ENCODE data around the gene STARD5.

Gene STARD5

DNA sequence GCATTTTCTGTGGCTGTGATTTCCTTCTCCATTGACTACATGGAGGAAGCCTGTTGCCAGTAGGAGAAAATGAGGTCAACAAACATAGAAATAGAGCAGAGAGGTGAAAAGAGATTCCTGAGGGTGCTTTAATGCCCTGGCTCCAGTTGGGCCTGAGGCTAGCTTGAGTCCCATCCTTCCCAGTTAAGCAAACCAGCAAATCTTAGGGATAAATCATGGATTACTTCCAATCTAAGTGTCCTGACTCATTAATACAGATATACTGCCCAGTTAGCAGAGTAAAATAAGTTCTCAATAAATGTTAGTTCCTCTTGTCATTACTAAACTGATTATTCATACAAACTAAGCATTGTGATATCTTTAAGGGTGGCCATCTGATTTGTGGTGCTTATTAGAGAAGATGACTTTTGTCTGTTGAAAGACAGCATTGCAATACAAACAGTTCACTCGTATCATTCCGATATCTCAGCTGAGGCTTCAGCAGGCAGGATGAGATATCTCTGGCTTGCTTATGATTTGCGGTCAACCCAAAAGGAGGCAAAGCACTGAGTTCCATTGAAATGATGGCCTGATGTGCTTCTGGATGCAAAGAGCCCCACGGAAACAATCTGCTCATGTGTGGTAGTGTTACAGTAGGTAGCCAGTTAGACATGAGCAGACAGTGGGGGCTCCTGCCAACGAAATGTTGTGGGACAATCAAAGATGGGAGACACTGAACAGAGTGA is 6.6 kb upstream of the STARD5 start:
- no peak overlapping the region for H3K4me3 ChIP-seq (ENCODE audit: low read length)
- TF ChIP-seq ZNF274 (IDR thresholded peaks at IDR 0.05; ENCODE audit: low read depth, low read length), result no peak

DNA sequence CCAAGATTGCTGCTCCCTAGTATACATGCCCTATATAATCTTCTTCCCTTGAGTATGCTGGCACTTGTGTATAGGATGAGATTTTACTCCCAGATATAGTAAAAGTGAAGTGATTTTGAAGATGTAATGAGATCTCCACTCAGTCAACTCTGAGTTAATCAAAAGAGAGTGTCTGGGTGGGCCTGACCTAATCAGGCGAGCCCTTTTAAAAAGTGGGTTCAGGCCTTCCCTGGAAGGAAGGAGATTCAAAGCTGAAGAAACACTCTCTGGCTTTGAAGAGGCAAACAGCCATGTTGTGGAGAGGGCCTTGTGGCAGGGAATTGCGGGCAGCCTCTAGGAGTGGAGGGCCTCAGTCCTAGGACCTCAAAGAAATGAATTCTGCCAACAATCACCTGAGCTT is 5.5 kb upstream of the STARD5 start:
- H3K4me3 ChIP-seq (ENCODE audit: low read length), result no peak overlapping the region
- TF ChIP-seq ZNF274 (IDR thresholded peaks at IDR 0.05; ENCODE audit: low read depth, low read length), result no peak

DNA sequence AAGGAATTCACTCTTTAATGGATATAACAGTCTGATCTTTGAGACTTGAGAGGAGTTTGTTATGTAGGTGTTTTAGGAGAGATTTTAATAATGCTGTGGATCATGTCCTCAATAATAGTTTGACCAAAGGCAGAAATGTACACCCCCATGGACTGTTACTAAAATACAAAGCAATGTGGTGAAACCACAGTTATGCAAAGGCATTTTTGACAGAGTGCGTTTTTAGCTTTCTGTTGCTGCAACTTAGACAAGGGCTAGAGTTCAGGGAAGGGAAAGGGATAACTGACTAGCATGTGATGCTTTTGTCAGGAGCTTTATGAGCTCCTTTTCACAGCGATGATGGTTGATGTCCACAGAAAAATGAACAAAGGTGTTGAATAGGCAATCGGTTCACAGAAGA is 3.6 kb upstream of the STARD5 start:
- no peak overlapping the region for H3K4me3 ChIP-seq (ENCODE audit: low read length)
- TF ChIP-seq ZNF274 (IDR thresholded peaks at IDR 0.05; ENCODE audit: low read depth, low read length), result no peak

DNA sequence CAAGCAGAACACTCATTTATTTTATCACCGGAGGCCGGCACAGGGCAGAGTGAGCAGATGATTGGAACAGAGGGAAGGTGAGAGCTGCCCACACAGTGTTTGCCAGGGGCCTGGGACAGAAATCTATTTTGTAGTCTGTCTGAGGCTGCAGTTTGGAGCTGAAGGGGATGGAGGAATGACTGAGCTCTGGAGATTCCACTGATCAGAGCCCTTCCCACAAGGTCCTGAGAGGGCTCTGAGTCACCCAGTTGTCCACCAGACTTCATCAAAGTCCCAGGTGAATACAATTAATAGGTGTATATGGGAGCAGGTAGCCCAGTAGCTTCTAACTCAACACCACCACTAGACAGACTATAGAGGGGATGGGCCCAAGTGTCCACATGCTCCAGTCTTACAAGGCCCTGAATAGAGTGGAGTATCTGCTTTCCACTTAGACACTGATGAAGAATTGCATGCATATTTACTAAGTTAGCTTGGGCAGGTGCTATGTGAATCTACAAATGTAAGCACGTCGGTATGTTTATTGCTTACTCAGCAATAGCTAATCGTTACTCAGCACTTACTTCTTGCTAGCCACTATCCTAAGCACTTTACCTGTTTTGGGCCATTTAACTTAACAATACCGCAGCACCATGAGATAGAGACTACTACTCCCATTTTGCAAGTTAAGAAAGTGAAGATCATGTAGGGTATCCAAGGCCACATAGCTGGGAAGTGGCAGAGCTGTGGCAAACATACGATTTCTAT is 2.7 kb upstream of the STARD5 start:
- no peak overlapping the region for H3K4me3 ChIP-seq (ENCODE audit: low read length)
- TF ChIP-seq ZNF274 (IDR thresholded peaks at IDR 0.05; ENCODE audit: low read depth, low read length), result no peak

DNA sequence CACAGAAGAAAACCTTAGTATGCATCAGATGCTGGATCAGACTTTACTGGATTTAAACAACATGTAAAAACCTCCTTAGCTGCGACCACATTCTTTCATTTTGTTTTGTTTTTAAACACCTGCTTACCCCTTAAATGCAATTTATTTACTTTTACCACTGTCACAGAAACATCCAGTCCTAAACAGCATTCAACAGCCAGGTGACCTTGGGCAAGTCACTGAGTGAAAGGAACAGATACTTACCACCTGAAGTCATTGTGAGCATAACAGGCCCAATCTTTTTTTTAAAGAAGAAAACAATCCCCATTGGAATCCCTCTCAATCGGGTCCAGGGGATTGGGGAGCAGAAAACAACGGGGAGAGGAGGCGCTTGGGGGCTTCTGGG is 390 bp downstream of the STARD5 start:
- no peak for TF ChIP-seq ZNF274 (IDR thresholded peaks at IDR 0.05; ENCODE audit: low read depth, low read length)
- peak overlapping the region; percentile 88 for H3K4me3 ChIP-seq (ENCODE audit: low read length)

DNA sequence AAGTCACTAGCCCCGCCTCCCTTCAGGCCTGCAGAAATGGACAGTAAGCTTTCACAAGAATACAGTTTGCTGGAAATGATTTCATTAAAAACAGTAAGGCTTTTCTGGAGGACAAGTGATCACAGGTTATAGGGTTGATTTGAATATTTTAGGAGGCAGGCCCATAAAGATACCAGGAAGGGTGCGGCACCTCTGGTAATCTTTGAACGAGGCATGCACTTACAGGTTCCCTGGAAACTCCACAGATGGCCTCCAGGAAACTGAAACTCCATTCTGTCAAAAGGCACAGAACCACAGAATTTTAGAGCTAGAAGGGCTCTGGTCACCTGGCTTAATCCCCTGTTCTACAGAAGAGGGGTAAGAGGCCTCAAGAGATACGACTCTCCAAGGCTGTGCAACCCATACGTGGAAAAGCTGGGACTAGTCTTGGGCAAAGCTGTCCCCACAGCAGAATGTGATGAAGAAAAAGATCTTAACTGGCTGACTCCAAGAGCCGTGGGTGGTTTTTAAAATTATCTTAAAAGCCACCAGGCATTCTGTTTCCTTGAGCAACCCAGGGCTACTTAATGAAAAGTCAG is 1.2 kb downstream of the STARD5 start:
- TF ChIP-seq ZNF274 (IDR thresholded peaks at IDR 0.05; ENCODE audit: low read depth, low read length), result no peak
- H3K4me3 ChIP-seq (ENCODE audit: low read length), result peak overlapping the region; percentile 35; the same call in 1 of the 2 replicates

DNA sequence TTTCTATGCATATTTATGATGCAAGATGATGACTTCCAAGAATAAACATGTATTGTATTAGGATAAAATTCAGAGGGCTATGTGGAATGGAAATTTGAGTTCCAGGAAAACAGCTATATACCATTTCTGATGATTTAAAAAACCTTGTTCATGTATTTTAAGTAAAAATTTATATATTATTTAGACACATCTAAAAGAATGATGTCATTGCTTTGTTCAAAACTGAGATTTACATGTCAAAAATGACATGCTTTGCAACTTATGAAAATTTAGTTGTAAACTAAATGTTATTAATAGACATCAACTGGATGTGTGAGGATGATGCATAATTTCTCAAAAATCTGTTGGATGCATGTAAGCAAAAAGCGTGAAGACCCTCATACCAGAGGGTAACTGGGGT is 2.3 kb downstream of the STARD5 start:
- no peak overlapping the region for H3K4me3 ChIP-seq (ENCODE audit: low read length)
- no peak for TF ChIP-seq ZNF274 (IDR thresholded peaks at IDR 0.05; ENCODE audit: low read depth, low read length)

DNA sequence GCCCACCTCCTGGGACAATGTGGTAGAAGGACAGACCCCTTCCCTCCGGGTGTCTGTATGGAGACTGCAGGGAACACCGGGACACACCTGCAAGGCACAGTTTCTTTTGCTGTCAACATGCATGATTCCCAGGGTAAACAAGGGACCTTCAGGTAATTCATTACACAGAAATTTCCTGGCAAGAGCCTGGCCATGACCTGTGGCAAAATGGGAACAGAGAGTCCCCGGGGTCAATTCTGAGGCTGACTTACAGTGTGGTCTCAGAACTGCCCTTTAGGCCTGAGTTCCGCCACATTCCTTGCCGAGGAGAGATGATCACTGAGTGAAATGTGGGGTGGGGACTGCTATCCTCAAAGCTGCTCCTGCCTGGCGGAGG is 6.3 kb downstream of the STARD5 start:
- TF ChIP-seq ZNF274 (IDR thresholded peaks at IDR 0.05; ENCODE audit: low read depth, low read length), result no peak

DNA sequence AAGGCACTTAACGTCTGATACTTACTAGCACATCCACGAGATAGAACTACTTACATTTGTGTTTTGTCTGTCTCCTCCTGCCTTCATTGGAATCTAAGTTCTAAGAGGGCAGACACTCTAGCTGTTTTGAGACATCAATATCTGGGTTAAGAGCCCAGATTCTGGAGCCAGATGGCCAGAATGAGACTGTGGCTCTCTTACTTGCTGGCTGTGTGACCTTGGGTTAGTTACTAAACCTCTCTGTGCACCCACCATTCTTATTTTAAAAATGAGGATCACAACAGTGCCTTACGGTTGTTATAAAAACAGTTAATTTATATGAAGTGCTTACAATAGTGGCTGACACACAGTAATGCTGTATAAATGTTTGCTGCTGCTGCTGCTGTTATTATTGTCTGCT is 7.7 kb downstream of the STARD5 start:
- no peak for TF ChIP-seq ZNF274 (IDR thresholded peaks at IDR 0.05; ENCODE audit: low read depth, low read length)
- no peak overlapping the region for H3K4me3 ChIP-seq (ENCODE audit: low read length)

More for the DNA sequence above, 6.3 kb downstream of the STARD5 start:
- H3K4me3 ChIP-seq (ENCODE audit: low read length), result no peak overlapping the region

DNA sequence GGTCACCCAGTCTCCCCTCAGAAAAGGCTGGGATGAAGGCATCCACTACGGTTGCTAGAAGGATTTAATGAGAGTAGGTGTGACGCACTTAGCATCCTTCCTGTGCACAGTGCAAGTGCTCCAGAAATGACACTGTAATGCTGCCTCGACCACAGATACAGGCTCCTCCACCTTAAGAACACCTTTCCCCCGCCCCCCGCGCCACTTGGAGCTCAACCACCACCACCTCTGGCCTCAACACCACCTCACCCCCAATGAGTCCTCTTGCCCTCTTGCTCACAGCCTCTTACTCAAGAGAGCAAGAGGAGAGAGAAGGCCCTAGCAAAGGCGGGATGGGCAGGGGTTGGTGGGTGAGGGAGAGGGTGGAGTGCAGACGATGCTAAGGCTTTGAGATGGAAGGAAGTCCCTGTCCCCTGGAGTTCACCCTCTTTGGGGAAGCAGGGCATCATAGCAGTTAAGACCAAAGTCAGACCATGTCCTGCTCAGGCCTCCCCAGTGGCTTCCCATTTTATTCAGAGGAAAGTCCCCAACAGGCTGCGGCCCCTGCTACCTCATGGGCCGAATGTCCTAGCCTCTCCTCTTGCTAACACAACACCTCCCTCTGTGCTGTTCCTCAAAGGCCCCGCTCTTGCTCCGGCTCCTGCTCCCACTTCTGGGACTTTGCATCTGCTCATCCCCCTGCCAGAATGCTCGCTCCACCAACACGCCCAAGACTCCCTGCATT is 8.3 kb downstream of the STARD5 start:
- no peak for TF ChIP-seq ZNF274 (IDR thresholded peaks at IDR 0.05; ENCODE audit: low read depth, low read length)
- H3K4me3 ChIP-seq (ENCODE audit: low read length), result no peak overlapping the region

DNA sequence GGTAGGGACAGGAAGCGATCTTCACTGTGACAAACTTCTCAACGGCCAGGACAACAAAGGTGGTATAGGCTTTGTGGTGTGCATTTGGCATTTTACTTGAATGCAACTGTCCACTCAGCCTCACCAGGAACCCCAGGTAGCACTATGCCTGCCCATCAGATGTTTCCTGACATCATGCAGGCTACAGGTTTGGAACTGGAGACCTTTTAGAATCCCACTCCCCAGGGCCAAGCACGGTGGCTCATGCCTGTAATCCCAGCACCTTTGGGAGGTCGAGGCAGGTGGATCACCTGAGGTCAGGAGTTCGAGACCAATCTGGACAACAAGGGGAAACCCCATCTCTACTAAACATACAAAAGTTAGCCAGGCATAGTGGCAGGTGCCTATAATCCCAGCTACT is 9.6 kb downstream of the STARD5 start:
- TF ChIP-seq ZNF274 (IDR thresholded peaks at IDR 0.05; ENCODE audit: low read depth, low read length), result no peak
- H3K4me3 ChIP-seq (ENCODE audit: low read length), result no peak overlapping the region

DNA sequence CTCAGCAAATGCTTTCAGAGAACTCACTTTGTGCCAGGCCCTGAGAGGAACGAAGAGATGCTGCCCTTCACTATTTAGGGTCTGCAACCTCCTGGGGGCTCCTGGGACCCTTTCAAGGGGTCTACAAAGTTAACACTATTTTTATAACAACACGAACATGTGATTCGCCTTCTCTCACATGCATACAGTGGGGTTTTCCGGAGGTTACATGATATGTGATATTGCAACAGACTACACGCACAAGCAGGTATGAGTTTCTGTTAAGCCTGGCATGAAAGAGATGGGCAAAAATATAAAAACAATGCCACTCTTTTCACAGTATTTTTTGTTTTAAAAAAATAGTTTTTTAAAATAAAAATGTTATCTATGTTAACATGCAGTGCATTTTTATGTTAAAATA is 10.3 kb downstream of the STARD5 start:
- no peak for TF ChIP-seq ZNF274 (IDR thresholded peaks at IDR 0.05; ENCODE audit: low read depth, low read length)
- H3K4me3 ChIP-seq (ENCODE audit: low read length), result no peak overlapping the region

DNA sequence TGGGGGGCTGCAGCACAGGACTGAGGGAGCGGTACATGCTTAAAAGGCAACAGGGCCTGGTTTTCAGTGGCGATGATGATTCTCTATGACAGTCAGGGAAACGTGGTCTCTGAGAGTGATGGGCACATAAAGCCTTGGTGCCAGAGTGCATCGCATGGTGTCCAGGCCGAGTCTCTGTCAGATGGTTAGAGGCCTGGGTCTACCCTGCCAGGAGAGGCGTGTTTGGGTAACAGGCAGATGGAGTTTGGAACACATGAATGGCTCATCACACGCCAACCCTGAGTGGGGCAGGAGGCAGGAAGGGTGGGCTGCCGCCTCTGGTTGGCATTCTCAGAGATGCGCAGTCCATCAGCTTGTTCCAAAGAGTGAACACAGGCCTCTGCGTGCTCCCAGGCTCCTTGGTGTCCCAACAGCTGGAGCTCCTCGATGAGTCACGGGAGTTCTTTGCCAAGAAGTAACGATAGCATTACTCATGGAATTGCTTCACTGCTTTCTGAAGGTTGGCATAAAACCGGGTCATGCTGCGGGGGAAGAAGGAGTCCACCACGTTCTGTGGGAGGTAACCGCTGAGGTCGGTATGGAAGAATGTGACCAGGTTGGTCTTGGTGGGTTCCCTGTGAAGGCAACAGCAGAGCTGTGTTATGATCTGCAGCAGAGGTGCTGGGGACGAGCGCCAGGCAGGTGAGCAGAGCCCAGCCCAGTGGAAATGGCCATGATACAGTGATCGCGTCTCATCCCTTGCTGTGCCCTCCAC is 11.0 kb downstream of the STARD5 start:
- no peak for TF ChIP-seq ZNF274 (IDR thresholded peaks at IDR 0.05; ENCODE audit: low read depth, low read length)
- no peak overlapping the region for H3K4me3 ChIP-seq (ENCODE audit: low read length)
